Bone marrow (tissue), 2 donors: ENCODE data around the gene NADSYN1.
A peak's percentile ranks its signal among the peaks of the same experiment; 100 is the strongest.

ENCODE experiments used
- DNase-seq, 2 donors: peaks; one replicate each; lab custom pipeline; 2025; lab: John Stamatoyannopoulos, UW

The NADSYN1 gene

GRCh38 chr11:71491531-71491930 lies 38.5 kb downstream of the NADSYN1 start:
- DNase-seq = no peak

GRCh38 chr11:71491940-71492339 lies 38.9 kb downstream of the NADSYN1 start:
- DNase-seq = no peak

GRCh38 chr11:71495286-71496230 lies 42.6 kb downstream of the NADSYN1 start:
- DNase-seq = no peak

GRCh38 chr11:71496421-71496820 lies 43.4 kb downstream of the NADSYN1 start:
- DNase-seq = no peak

GRCh38 chr11:71498091-71498490 lies 45.1 kb downstream of the NADSYN1 start:
- DNase-seq = no peak

GRCh38 chr11:71499125-71499524 lies 46.1 kb downstream of the NADSYN1 start:
- DNase-seq = peak in 1 of 2 donors; percentile 72

GRCh38 chr11:71499546-71499945 lies 46.5 kb downstream of the NADSYN1 start:
- no peak for DNase-seq

- DNase-seq = no peak
Observed at GRCh38 chr11:71500601-71501021, 47.6 kb downstream of the NADSYN1 start.

GRCh38 chr11:71501071-71501985 lies 48.3 kb downstream of the NADSYN1 start:
- DNase-seq = no peak

- DNase-seq = no peak
Observed at GRCh38 chr11:71502026-71502425, 49.0 kb downstream of the NADSYN1 start.

GRCh38 chr11:71502871-71503435 lies 50.0 kb downstream of the NADSYN1 start:
- no peak for DNase-seq

GRCh38 chr11:71504531-71504930 lies 51.5 kb downstream of the NADSYN1 start:
- no peak for DNase-seq

- DNase-seq = no peak
Observed at GRCh38 chr11:71505001-71505400, 52.0 kb downstream of the NADSYN1 start.

GRCh38 chr11:71505781-71506180 lies 52.8 kb downstream of the NADSYN1 start:
- no peak for DNase-seq

- no peak for DNase-seq
Observed at GRCh38 chr11:71507102-71507501, 54.1 kb downstream of the NADSYN1 start.

GRCh38 chr11:71518506-71519471 lies 65.8 kb downstream of the NADSYN1 start:
- no peak for DNase-seq

- DNase-seq = no peak
Observed at GRCh38 chr11:71519546-71519945, 66.5 kb downstream of the NADSYN1 start.

GRCh38 chr11:71525188-71525937 lies 72.4 kb downstream of the NADSYN1 start:
- no peak for DNase-seq

- DNase-seq = no peak
Observed at GRCh38 chr11:71525938-71526495, 73.0 kb downstream of the NADSYN1 start.
